B cell (primary cell): Measurements from ENCODE around the gene SPEF1. TPM values are rescaled to one million over a fixed set of nuclear protein-coding genes. Genes with fewer than 3 reads are reported as not detected.

Experiments
- ATAC-seq: fragments of 200-7000 bp; cut with Tn5 transposase; one replicate; pipeline ENCODE4 v1.10.0; 2021; ENCODE audit warnings: low read depth, mild to moderate bottlenecking, moderate number of reproducible peaks, moderate library complexity
- CTCF ChIA-PET: fragments of 350-600 bp; sonication (Branson Sonifier 250); formaldehyde crosslinking; loops from one replicate; lab custom pipeline; 2021; ENCODE audit warnings: antibody characterized with exemption, inconsistent platforms; lab: Charles Lee
- POLR2A ChIA-PET: fragments of 350-600 bp; sonication (Branson Sonifier 250); formaldehyde crosslinking; loops from one replicate; lab custom pipeline; 2021; ENCODE audit warnings: antibody characterized with exemption; lab: Charles Lee
- DNase-seq: peaks from one replicate; pipeline ENCODE4 v3.0.0; 2013
- H2AFZ ChIP-seq: 2 replicates; pipeline ENCODE4 v1.6.1; 2012; ENCODE audit warnings: mild to moderate bottlenecking, low read depth, low read length; ENCODE audit not compliant: insufficient read depth, poor library complexity, severe bottlenecking
- H3K27ac ChIP-seq, 2 donors: 1 replicate in 1 of 2; 2 replicates in 1 of 2; pipeline ENCODE4 v1.5.1; 2012 to 2013; ENCODE audit warnings: low read length in 2 of 2, mild to moderate bottlenecking in 2 of 2, moderate library complexity in 1 of 2
- H3K27me3 ChIP-seq, 4 experiments: fragments of 200-600 bp in 1 of 4; sonication (generic) in 1 of 4; replicated peaks in 1 of 4; 1 replicate in 2 of 4; 2 replicates in 2 of 4; pipeline versions ENCODE4 v1.6.1 to v1.7.0; 2013 to 2016; ENCODE audit warnings: low read length in 3 of 4, mild to moderate bottlenecking in 2 of 4, mixed read lengths in 1 of 4, moderate library complexity in 1 of 4; ENCODE audit not compliant: insufficient read depth in 4 of 4, control insufficient read depth in 3 of 4; ENCODE audit errors: control extremely low read depth in 1 of 4
- H3K36me3 ChIP-seq, 2 experiments: replicated peaks in 1 of 2; 1 replicate in 1 of 2; 2 replicates in 1 of 2; pipeline versions ENCODE4 v1.6.1 to v1.7.1; 2013; ENCODE audit warnings: low read length in 1 of 2; ENCODE audit not compliant: insufficient read depth in 2 of 2, control insufficient read depth in 1 of 2; ENCODE audit errors: control extremely low read depth in 1 of 2, extremely low read depth in 1 of 2
- H3K4me1 ChIP-seq, 2 donors: fragments of 200-600 bp in 1 of 2; sonication (generic) in 1 of 2; 1 replicate in 1 of 2; 2 replicates in 1 of 2; pipeline versions ENCODE4 v1.5.1 to v1.6.1; 2013 to 2017; ENCODE audit warnings: low read length in 2 of 2; ENCODE audit not compliant: control insufficient read depth in 2 of 2, insufficient read depth in 2 of 2
- H3K4me2 ChIP-seq: replicated peaks from 2 replicates; pipeline ENCODE3; 2012; ENCODE audit warnings: mild to moderate bottlenecking, low read depth, low read length; ENCODE audit not compliant: poor library complexity, severe bottlenecking
- H3K4me3 ChIP-seq, 5 experiments: fragments of 200-600 bp in 1 of 5; sonication (generic) in 1 of 5; 1 replicate in 3 of 5; 2 replicates in 2 of 5; pipeline versions ENCODE4 v1.5.1 to v1.7.0; 2011 to 2016; ENCODE audit warnings: low read length in 4 of 5, mild to moderate bottlenecking in 4 of 5, low read depth in 2 of 5, control low read depth in 1 of 5, moderate library complexity in 1 of 5; ENCODE audit not compliant: insufficient read depth in 1 of 5; ENCODE audit errors: control extremely low read depth in 1 of 5, extremely low read depth in 1 of 5
- H3K79me2 ChIP-seq: fragments of 200-600 bp; sonication (generic); one replicate; pipeline ENCODE4 v1.6.0; 2016; ENCODE audit warnings: low read length; ENCODE audit not compliant: control insufficient read depth, insufficient read depth
- H3K9ac ChIP-seq: fragments of 200-600 bp; sonication (generic); 2 replicates; pipeline ENCODE4 v1.6.1; 2017; ENCODE audit warnings: mild to moderate bottlenecking, low read length, moderate library complexity
- H3K9me3 ChIP-seq, 3 donors: one replicate each; pipeline versions ENCODE4 v1.6.1 to v1.7.1; 2013; ENCODE audit warnings: low read length in 2 of 3; ENCODE audit not compliant: control insufficient read depth in 2 of 3, insufficient read depth in 1 of 3; ENCODE audit errors: control extremely low read depth in 1 of 3
- H4K20me1 ChIP-seq: 2 replicates; pipeline ENCODE4 v1.6.0; 2012; ENCODE audit warnings: mild to moderate bottlenecking, low read length; ENCODE audit not compliant: insufficient read depth, control insufficient read depth, poor library complexity, severe bottlenecking
- H3K27ac Mint-ChIP-seq: one replicate; pipeline ENCODE4 v1.8.0; 2021; ENCODE audit warnings: mixed read lengths
- H3K27me3 Mint-ChIP-seq: one replicate; pipeline ENCODE4 v1.8.0; 2021; ENCODE audit warnings: mixed read lengths
- H3K4me1 Mint-ChIP-seq: one replicate; pipeline ENCODE4 v1.8.0; 2021; ENCODE audit warnings: mixed read lengths
- H3K4me3 Mint-ChIP-seq: one replicate; pipeline ENCODE4 v1.8.0; 2021; ENCODE audit warnings: mixed read lengths
- H3K9me3 Mint-ChIP-seq: one replicate; pipeline ENCODE4 v1.8.0; 2022; ENCODE audit warnings: mixed read lengths; ENCODE audit not compliant: insufficient read depth
- CTCF ChIP-seq: fragments of 200-600 bp; IDR thresholded peaks from one replicate; pipeline ENCODE4 v1.8.0; 2022; ENCODE audit warnings: antibody characterized with exemption, mild to moderate bottlenecking
- EZH2 ChIP-seq: IDR thresholded peaks from 2 replicates; pipeline ENCODE4 v1.6.1; 2012; ENCODE audit warnings: borderline replicate concordance, low read depth, mild to moderate bottlenecking, moderate library complexity, low read length; ENCODE audit not compliant: insufficient read depth, poor library complexity, severe bottlenecking
- WGBS: methylation state at CpG from one replicate; pipeline ENCODE4 v1.1.5; 2013; ENCODE audit warnings: missing lambda C conversion rate; ENCODE audit not compliant: insufficient coverage; 5-methylcytosine and 5-hydroxymethylcytosine counted together
- intact Hi-C: fragments of 100-400 bp; cut with micrococcal nuclease; formaldehyde crosslinking; loops from one replicate; pipeline ENCODE4 v1.10.0; 2022
- polyA plus RNA-seq: library from polyadenylated mRNA; depleted of rRNA; stranded (reverse); fragments of >200 nt; gene quantifications from 2 replicates; pipeline ENCODE4 v1.2.3, GENCODE V29; 2012
- total RNA-seq, 2 donors: library from RNA; stranded (reverse); fragments of 120-200 nt in 1 of 2; gene quantifications; 1 replicate in 1 of 2; 2 replicates in 1 of 2; pipeline versions ENCODE4 v1.2.3 to v1.2.4, GENCODE V29; 2013 to 2022

The SPEF1 gene
- total and polyA plus RNA-seq, 2 donors (not counting 1 experiment from before 2014, with no cell fraction given): not detected

DNA sequence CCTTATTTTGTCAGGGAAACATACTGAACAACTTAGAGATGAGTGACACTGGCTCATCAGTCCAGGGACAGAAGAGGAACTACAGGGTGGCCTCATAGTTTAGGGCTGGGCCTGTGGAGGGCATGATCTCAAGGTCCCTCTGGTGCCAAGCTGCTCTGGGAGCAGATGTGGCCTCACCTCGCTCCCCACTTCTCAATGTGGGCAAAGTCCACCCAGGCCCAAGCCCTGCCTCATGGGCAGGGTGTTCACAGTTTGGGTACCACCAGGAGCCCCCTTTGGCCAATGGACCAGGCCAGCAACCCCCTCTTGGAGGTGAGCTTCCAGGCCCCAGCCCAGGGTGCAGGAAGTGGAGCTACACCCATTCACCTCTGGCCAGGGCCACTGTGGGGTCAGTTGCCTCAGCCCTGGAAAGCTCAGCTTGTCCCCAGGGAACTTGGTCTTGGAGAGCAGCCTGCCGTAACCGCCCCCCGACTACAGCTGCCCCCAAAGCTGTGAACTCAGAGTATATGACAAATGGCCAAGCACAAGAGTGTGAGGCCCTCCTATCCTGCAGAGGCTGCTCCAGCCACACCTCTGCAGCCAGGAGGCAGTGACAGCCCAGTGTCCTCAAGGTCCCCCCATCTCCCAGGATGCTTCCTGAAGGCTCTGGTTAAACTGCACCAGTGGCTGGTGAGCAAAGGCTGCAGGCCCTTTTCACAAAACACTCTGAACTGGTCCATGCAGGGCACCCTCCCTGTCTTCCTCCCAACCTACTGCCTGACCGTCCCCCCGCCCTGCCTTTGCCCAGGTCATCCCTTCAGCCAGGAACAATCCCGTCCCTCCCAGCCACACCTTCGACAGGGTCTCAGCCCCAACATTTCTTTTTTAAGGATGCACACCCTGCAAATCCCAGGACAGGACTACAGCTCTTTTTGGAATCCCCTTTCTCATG is 17.3 kb downstream of the SPEF1 start:
- DNase-seq (no peak), ATAC-seq (no peak)
- WGBS: 87% methylated on average over 7 of the region's 8 CpGs
- ChIA-PET POLR2A (interaction anchor here (0.5 kb wide), 1 partner anchor 119 kb away, joined by 4 read pairs; no protein-coding TSS in a partner anchor), CTCF (no interaction called here)
- Histone ChIP-seq H3K4me2 (no peak overlapping the region), H4K20me1 (no peaks in the 10 kb centered on the region), H3K9me3 (peaks cover 0 to 4% (median 0%) of the 10 kb centered on the region in 3 donors), H3K4me1 (peaks cover 16 to 39% of the 10 kb centered on the region in 2 donors), H3K27me3 (no peaks in the 10 kb centered on the region), H3K4me3 (no peak overlapping the region), H3K79me2 (peaks cover 21% of the 10 kb centered on the region), H3K27ac (no peak overlapping the region), H3K36me3 (peaks cover 0 to 2% of the 10 kb centered on the region in 2 experiments), H3K9ac (no peak overlapping the region), H2AFZ (no peak overlapping the region)
- no peak for TF ChIP-seq EZH2
- TF ChIP-seq CTCF: no peak
- H3K27me3 Mint-ChIP-seq: no peaks in the 10 kb centered on the region
- no peak overlapping the region for H3K27ac Mint-ChIP-seq
- no peak overlapping the region for H3K4me3 Mint-ChIP-seq
- no peaks in the 10 kb centered on the region for H3K9me3 Mint-ChIP-seq
- H3K4me1 Mint-ChIP-seq: peaks cover 34% of the 10 kb centered on the region
- intact Hi-C loops: no loop called here
